IPS-20b (cell line): Measurements from ENCODE around the gene S100P.

Source experiments
- H3K27ac ChIP-seq: one replicate; pipeline ENCODE4 v1.5.1; 2013; ENCODE audit warnings: low read length
- H3K27me3 ChIP-seq: 2 replicates; pipeline ENCODE4 v1.6.1; 2013; ENCODE audit warnings: mild to moderate bottlenecking, low read length, inconsistent platforms; ENCODE audit not compliant: insufficient read depth
- H3K36me3 ChIP-seq: 2 replicates; pipeline ENCODE4 v1.6.1; 2013; ENCODE audit warnings: low read depth, mild to moderate bottlenecking, inconsistent platforms, low read length, moderate library complexity; ENCODE audit not compliant: insufficient read depth
- H3K4me1 ChIP-seq: 2 replicates; pipeline ENCODE4 v1.6.1; 2013; ENCODE audit warnings: mild to moderate bottlenecking, control low read depth, inconsistent platforms, low read length, moderate library complexity; ENCODE audit not compliant: insufficient read depth
- H3K4me3 ChIP-seq: 2 replicates; pipeline ENCODE4 v1.5.1; 2013; ENCODE audit warnings: mild to moderate bottlenecking, low read length, inconsistent platforms
- H3K9ac ChIP-seq: 2 replicates; pipeline ENCODE4 v1.6.1; 2013; ENCODE audit warnings: low read depth, mild to moderate bottlenecking, inconsistent platforms, low read length, moderate library complexity
- H3K9me3 ChIP-seq: 2 replicates; pipeline ENCODE4 v1.6.1; 2013; ENCODE audit warnings: mild to moderate bottlenecking, low read depth, low read length, inconsistent platforms; ENCODE audit not compliant: insufficient read depth

Gene S100P

DNA sequence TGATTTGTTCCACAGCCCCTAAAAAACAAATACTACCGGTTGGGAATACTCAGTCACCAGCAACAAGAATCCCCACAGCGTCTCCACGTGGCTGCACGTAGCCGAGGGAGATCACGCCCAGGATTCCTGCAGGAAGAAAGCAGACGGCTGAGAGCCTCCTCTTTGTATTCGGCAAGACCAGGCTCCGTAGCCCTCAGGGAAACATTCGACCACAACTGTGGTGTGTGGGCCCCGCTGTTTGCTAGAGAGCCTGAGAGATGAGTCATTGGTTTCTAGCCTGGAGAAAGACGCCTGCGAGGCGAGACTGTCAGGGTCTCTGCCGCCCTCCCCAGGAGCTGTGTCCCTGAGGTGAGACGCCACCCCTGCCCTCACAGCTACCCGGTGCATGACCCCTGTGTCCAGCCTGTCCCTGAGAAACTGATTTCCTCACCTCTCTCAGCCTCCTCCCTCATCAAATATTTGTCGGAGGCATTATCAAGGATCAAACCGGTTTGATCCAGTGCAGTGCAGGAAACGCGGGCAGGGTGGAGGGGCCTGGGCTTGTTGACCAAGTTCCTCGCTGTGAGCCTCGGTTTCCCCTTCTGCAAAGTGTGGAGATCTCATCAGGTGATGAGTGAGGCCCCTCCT, 4.7 kb upstream of the S100P start:
- H3K27me3 ChIP-seq, result no peaks in the 10 kb centered on the region
- H3K4me1 ChIP-seq, result peaks cover 8% of the 10 kb centered on the region; the same call in 1 of the 2 replicates
- no peaks in the 10 kb centered on the region for H3K36me3 ChIP-seq
- no peak overlapping the region for H3K4me3 ChIP-seq
- no peak overlapping the region for H3K27ac ChIP-seq
- H3K9ac ChIP-seq, result no peak overlapping the region
- no peaks in the 10 kb centered on the region for H3K9me3 ChIP-seq

- peaks cover 8% of the 10 kb centered on the region; the same call in 1 of the 2 replicates for H3K4me1 ChIP-seq
- no peaks in the 10 kb centered on the region for H3K27me3 ChIP-seq
- no peaks in the 10 kb centered on the region for H3K36me3 ChIP-seq
- no peak overlapping the region for H3K9ac ChIP-seq
- H3K9me3 ChIP-seq, result no peaks in the 10 kb centered on the region
- H3K27ac ChIP-seq, result no peak overlapping the region
- no peak overlapping the region for H3K4me3 ChIP-seq
Measured at GRCh38 chr4:6689506-6689960, 4.1 kb upstream of the S100P start.

GRCh38 chr4:6692379-6692778, 1.3 kb upstream of the S100P start:
- Histone ChIP-seq H3K36me3 (no peaks in the 10 kb centered on the region), H3K9ac (no peak overlapping the region), H3K27me3 (no peaks in the 10 kb centered on the region), H3K27ac (no peak overlapping the region), H3K4me1 (peaks cover 8% of the 10 kb centered on the region; the same call in 1 of the 2 replicates), H3K9me3 (no peaks in the 10 kb centered on the region), H3K4me3 (no peak overlapping the region)

- H3K27me3 ChIP-seq, result no peaks in the 10 kb centered on the region
- H3K9me3 ChIP-seq, result no peaks in the 10 kb centered on the region
- H3K36me3 ChIP-seq, result no peaks in the 10 kb centered on the region
- peaks cover 8% of the 10 kb centered on the region; the same call in 1 of the 2 replicates for H3K4me1 ChIP-seq
- H3K27ac ChIP-seq, result no peak overlapping the region
- H3K4me3 ChIP-seq, result no peak overlapping the region
- no peak overlapping the region for H3K9ac ChIP-seq
Measured at GRCh38 chr4:6692806-6693205, 872 bp upstream of the S100P start.

DNA sequence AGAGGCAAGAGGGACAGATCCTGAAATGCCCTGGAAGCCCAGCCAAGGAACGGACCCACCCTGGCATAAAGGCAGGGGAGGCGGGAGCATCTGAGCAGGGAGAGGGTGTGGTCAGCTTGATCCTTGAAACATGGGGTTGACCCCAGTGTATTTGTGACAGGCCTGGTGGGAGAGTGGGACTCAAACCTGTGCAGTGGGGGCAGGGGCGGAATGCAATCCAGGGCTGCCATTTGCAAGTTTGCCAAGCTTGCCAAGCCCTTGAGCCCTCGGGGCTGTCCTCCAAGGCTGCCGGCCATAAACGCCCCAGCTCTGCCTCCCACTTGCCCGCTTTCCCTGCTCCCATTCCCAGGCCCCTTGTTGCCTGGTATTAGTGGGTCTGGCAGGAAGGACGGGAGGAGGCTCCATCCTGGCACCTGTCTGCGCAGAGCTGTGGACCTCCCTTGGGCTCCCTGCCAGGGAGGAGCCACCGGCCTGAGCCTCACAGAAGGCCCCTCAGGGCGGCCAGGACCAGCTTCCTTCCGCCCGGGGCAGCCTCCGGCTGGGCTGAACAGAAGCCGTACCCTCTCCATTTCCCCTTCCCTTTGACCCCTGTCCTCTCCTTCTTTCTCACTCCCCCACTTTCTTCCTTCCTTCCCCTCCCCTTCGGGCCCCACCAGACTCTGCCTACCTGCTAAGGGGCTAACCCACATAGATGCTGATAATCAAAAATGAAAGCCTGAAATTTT, 661 bp downstream of the S100P start:
- peaks cover 5% of the 10 kb centered on the region; the same call in 1 of the 2 replicates for H3K4me1 ChIP-seq

GRCh38 chr4:6695660-6696610, 2.3 kb downstream of the S100P start:
- no peaks in the 10 kb centered on the region for H3K9me3 ChIP-seq
- no peak overlapping the region for H3K27ac ChIP-seq
- H3K27me3 ChIP-seq, result no peaks in the 10 kb centered on the region
- no peak overlapping the region for H3K9ac ChIP-seq
- H3K4me1 ChIP-seq, result no peaks in the 10 kb centered on the region
- peaks cover 4% of the 10 kb centered on the region; the same call in 1 of the 2 replicates for H3K36me3 ChIP-seq
- H3K4me3 ChIP-seq, result no peak overlapping the region

More for the DNA sequence above, 661 bp downstream of the S100P start:
- Histone ChIP-seq H3K36me3 (no peaks in the 10 kb centered on the region), H3K27me3 (no peaks in the 10 kb centered on the region), H3K9me3 (no peaks in the 10 kb centered on the region), H3K9ac (no peak overlapping the region), H3K27ac (no peak overlapping the region), H3K4me3 (no peak overlapping the region)

- Histone ChIP-seq H3K27ac (no peak overlapping the region), H3K27me3 (no peaks in the 10 kb centered on the region), H3K36me3 (peaks cover 4% of the 10 kb centered on the region; the same call in 1 of the 2 replicates), H3K4me3 (no peak overlapping the region), H3K4me1 (no peaks in the 10 kb centered on the region), H3K9ac (no peak overlapping the region), H3K9me3 (no peaks in the 10 kb centered on the region)
Measured at GRCh38 chr4:6696611-6697010, 2.9 kb downstream of the S100P start.

GRCh38 chr4:6697131-6697530, 3.5 kb downstream of the S100P start:
- Histone ChIP-seq H3K4me3 (no peak overlapping the region), H3K9ac (no peak overlapping the region), H3K27me3 (no peaks in the 10 kb centered on the region), H3K9me3 (no peaks in the 10 kb centered on the region), H3K4me1 (no peaks in the 10 kb centered on the region), H3K36me3 (peaks cover 4% of the 10 kb centered on the region; the same call in 1 of the 2 replicates), H3K27ac (no peak overlapping the region)

GRCh38 chr4:6699388-6699787, 5.7 kb downstream of the S100P start:
- no peaks in the 10 kb centered on the region for H3K4me1 ChIP-seq
- no peaks in the 10 kb centered on the region for H3K27me3 ChIP-seq
- no peak overlapping the region for H3K27ac ChIP-seq
- no peak overlapping the region for H3K9ac ChIP-seq
- no peaks in the 10 kb centered on the region for H3K9me3 ChIP-seq
- no peak overlapping the region for H3K4me3 ChIP-seq
- peaks cover 8% of the 10 kb centered on the region for H3K36me3 ChIP-seq

DNA sequence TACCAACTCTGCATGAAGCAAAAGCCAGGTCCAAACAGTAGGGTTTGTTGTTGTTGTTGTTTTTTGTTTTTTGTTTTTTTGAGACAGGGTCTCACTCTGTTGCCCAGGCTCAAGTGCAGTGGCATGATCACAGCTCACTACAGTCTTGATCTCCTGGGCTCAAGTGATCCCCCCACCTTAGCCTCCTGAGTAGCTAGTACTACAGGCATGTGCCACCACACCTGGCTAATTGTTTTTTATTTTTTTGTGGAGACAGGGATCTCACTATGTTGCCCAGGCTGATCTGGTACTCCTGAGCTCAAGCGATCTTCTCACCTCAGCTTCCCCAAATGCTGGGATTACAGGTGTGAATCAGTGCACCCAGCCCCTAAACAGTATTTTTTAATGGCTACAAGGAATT, 6.2 kb downstream of the S100P start:
- Histone ChIP-seq H3K36me3 (peaks cover 8% of the 10 kb centered on the region), H3K9me3 (no peaks in the 10 kb centered on the region), H3K27ac (no peak overlapping the region), H3K4me3 (no peak overlapping the region), H3K27me3 (no peaks in the 10 kb centered on the region), H3K9ac (no peak overlapping the region), H3K4me1 (no peaks in the 10 kb centered on the region)

DNA sequence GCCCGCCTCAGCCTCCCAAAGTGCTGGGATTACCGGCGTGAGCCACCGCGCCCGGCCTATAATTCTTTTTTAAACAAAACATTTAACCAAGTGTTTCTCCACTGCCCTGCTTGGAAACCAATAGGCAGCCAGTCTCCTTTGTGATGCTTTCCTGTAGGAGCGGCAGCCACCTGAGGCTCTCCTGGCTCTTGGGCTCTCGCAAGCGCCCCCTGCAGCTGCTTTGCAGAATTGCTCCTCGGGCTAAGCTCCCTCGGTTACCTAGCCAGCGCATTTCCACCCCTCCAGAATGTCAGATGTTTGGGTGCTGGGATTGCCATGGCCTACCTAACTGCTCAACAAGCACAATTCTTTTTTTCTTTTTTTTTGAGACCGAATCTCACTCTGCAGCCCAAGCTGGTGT, 7.7 kb downstream of the S100P start:
- Histone ChIP-seq H3K27me3 (no peaks in the 10 kb centered on the region), H3K9ac (no peak overlapping the region), H3K4me3 (no peak overlapping the region), H3K9me3 (no peaks in the 10 kb centered on the region), H3K27ac (no peak overlapping the region), H3K36me3 (peaks cover 10% of the 10 kb centered on the region), H3K4me1 (no peaks in the 10 kb centered on the region)
